IMR-90 (cell line): Measurements from ENCODE around the gene AMOTL1. TPM values are rescaled to one million over a fixed set of nuclear protein-coding genes. Genes with fewer than 3 reads are reported as not detected.
A peak's percentile ranks its signal among the peaks of the same experiment; 100 is the strongest.

Source experiments
- ATAC-seq: fragments of 200-7000 bp; cut with Tn5 transposase; 2 replicates; pipeline ENCODE4 v1.9.1; 2020; ENCODE audit warnings: low read depth, mild to moderate bottlenecking, moderate library complexity
- BruUV-seq: library from RNA; stranded (reverse); fragments of 400-500 nt; replicated peaks from 2 replicates; lab custom pipeline; 2021; lab: Mats Ljungman, UMichigan
- CTCF ChIA-PET: fragments of 300-600 bp; formaldehyde crosslinking; extraction: SDS; loops from one replicate; lab custom pipeline; 2021; ENCODE audit warnings: antibody characterized with exemption; lab: Yijun Ruan, JAX
- POLR2A ChIA-PET: fragments of 300-600 bp; sonication (Branson Sonifier 250); formaldehyde crosslinking; loops from one replicate; lab custom pipeline; 2022; ENCODE audit warnings: antibody characterized with exemption; ENCODE audit not compliant: unreplicated experiment; lab: Charles Lee
- DNase-seq: peaks from one replicate; pipeline ENCODE4 v3.0.0; 2013
- H2AFZ ChIP-seq: replicated peaks from 2 replicates; pipeline ENCODE3; 2013; ENCODE audit warnings: low read length, mild to moderate bottlenecking; ENCODE audit not compliant: poor library complexity
- H2AK5ac ChIP-seq: 2 replicates; pipeline ENCODE4 v1.6.1; 2013; ENCODE audit warnings: low read depth, low read length, inconsistent platforms
- H2AK9ac ChIP-seq: replicated peaks from 2 replicates; pipeline ENCODE3; 2013; ENCODE audit warnings: mild to moderate bottlenecking, low read depth, low read length, moderate library complexity; ENCODE audit not compliant: poor library complexity
- H2BK120ac ChIP-seq: 2 replicates; pipeline ENCODE4 v1.6.1; 2013; ENCODE audit warnings: low read depth, low read length, inconsistent platforms
- H2BK15ac ChIP-seq: 3 replicates; pipeline ENCODE4 v1.6.1; 2013; ENCODE audit warnings: low read depth, low read length, inconsistent platforms
- H2BK20ac ChIP-seq: 2 replicates; pipeline ENCODE4 v1.6.1; 2013; ENCODE audit warnings: low read depth, mild to moderate bottlenecking, inconsistent platforms, low read length, moderate library complexity
- H2BK5ac ChIP-seq: 2 replicates; pipeline ENCODE4 v1.6.1; 2013; ENCODE audit warnings: mild to moderate bottlenecking, low read depth, low read length, inconsistent platforms; ENCODE audit not compliant: poor library complexity, severe bottlenecking
- H3K14ac ChIP-seq: replicated peaks from 2 replicates; pipeline ENCODE4 v1.6.1; 2013; ENCODE audit warnings: low read depth, low read length, inconsistent platforms
- H3K18ac ChIP-seq: 2 replicates; pipeline ENCODE4 v1.6.1; 2013; ENCODE audit warnings: low read depth, low read length, control low read depth
- H3K23ac ChIP-seq: 2 replicates; pipeline ENCODE4 v1.6.1; 2013; ENCODE audit warnings: low read depth, low read length, inconsistent platforms
- H3K27ac ChIP-seq: 2 replicates; pipeline ENCODE4 v1.5.1; 2013; ENCODE audit warnings: mild to moderate bottlenecking, control low read depth, low read length; ENCODE audit not compliant: insufficient read depth
- H3K27me3 ChIP-seq: 2 replicates; pipeline ENCODE4 v1.6.1; 2013; ENCODE audit warnings: low read length; ENCODE audit not compliant: control insufficient read depth, insufficient read depth
- H3K36me3 ChIP-seq: 2 replicates; pipeline ENCODE4 v1.6.1; 2013; ENCODE audit warnings: low read length, mixed read lengths; ENCODE audit not compliant: control insufficient read depth, insufficient read depth
- H3K4ac ChIP-seq: 2 replicates; pipeline ENCODE4 v1.6.1; 2013; ENCODE audit warnings: low read depth, low read length, inconsistent platforms
- H3K4me1 ChIP-seq: 2 replicates; pipeline ENCODE4 v1.6.1; 2013; ENCODE audit warnings: low read length, mixed read lengths; ENCODE audit not compliant: control insufficient read depth, insufficient read depth
- H3K4me2 ChIP-seq: 2 replicates; pipeline ENCODE4 v1.6.1; 2013; ENCODE audit warnings: low read depth, mild to moderate bottlenecking, control low read depth, low read length, moderate library complexity
- H3K4me3 ChIP-seq: 2 replicates; pipeline ENCODE4 v1.5.1; 2013; ENCODE audit warnings: low read depth, mild to moderate bottlenecking, control low read depth, low read length, moderate library complexity; ENCODE audit not compliant: insufficient read depth
- H3K56ac ChIP-seq: 2 replicates; pipeline ENCODE4 v1.6.1; 2013; ENCODE audit warnings: low read length, inconsistent platforms; ENCODE audit not compliant: insufficient read depth; ENCODE audit errors: extremely low read depth
- H3K79me1 ChIP-seq, 2 experiments: 2 replicates each; pipeline ENCODE4 v1.6.1; 2013; ENCODE audit warnings: low read length in 2 of 2, inconsistent platforms in 1 of 2, low read depth in 1 of 2
- H3K9ac ChIP-seq: 2 replicates; pipeline ENCODE4 v1.6.1; 2013; ENCODE audit warnings: low read depth, low read length, control low read depth
- H3K9me1 ChIP-seq: 2 replicates; pipeline ENCODE4 v1.6.1; 2013; ENCODE audit warnings: low read length, inconsistent platforms; ENCODE audit not compliant: insufficient read depth
- H3K9me3 ChIP-seq: 2 replicates; pipeline ENCODE4 v1.6.1; 2013; ENCODE audit warnings: low read length; ENCODE audit not compliant: control insufficient read depth, insufficient read depth
- H4K20me1 ChIP-seq: 2 replicates; pipeline ENCODE4 v1.6.1; 2013; ENCODE audit warnings: low read length, inconsistent platforms; ENCODE audit not compliant: insufficient read depth
- H4K5ac ChIP-seq: 2 replicates; pipeline ENCODE4 v1.6.1; 2013; ENCODE audit warnings: mild to moderate bottlenecking, low read depth, low read length, control low read depth
- H4K8ac ChIP-seq, 2 experiments: 2 replicates each; pipeline ENCODE4 v1.6.1; 2013; ENCODE audit warnings: low read depth in 2 of 2, low read length in 2 of 2, control low read depth in 1 of 2, inconsistent platforms in 1 of 2
- H4K91ac ChIP-seq: 2 replicates; pipeline ENCODE4 v1.6.1; 2013; ENCODE audit warnings: low read depth, low read length, inconsistent platforms; ENCODE audit not compliant: insufficient read depth
- CEBPB ChIP-seq: IDR thresholded peaks from 2 replicates; pipeline ENCODE4 v1.6.1; 2012; ENCODE audit warnings: low read depth, low read length, improper control_type of control experiment
- MAFK ChIP-seq: IDR thresholded peaks from 2 replicates; pipeline ENCODE4 v1.6.1; 2012; ENCODE audit warnings: low read depth, low read length, improper control_type of control experiment
- WGBS, 2 experiments: methylation state at CpG; one replicate each; pipeline versions ENCODE4 v1.1.5 to v1.1.7; 2013; ENCODE audit warnings: missing lambda C conversion rate in 2 of 2; ENCODE audit not compliant: insufficient read length in 1 of 2; ENCODE audit errors: extremely low coverage in 2 of 2; 5-methylcytosine and 5-hydroxymethylcytosine counted together
- dilution Hi-C: fragments of 300-500 bp; cut with HindIII; formaldehyde crosslinking; loops from one replicate; pipeline ENCODE4 v1.14.3; 2018; ENCODE audit warnings: low sequenced_read_pairs; ENCODE audit not compliant: unreplicated experiment
- in situ Hi-C: fragments of 300-500 bp; cut with MboI; formaldehyde crosslinking; loops from 3 replicates; pipeline ENCODE4 v1.14.3; 2019; ENCODE audit warnings: low sequenced_read_pairs, inconsistent platforms, mixed read lengths
- intact Hi-C: fragments of 100-400 bp; cut with micrococcal nuclease; formaldehyde crosslinking; loops from 2 replicates; pipeline ENCODE4 v1.10.0; 2022
- polyA plus RNA-seq, 3 experiments: library from polyadenylated mRNA; depleted of rRNA; stranded (reverse); fragments of >200 nt; gene quantifications; 2 replicates each; pipeline ENCODE4 v1.2.3, GENCODE V29; 2012; ENCODE audit warnings: low replicate concordance in 1 of 3
- total RNA-seq: library from RNA; depleted of rRNA; stranded (reverse); fragments of >200 nt; gene quantifications from 2 replicates; pipeline ENCODE4 v1.2.3, GENCODE V29; 2012

AMOTL1 gene
- total and polyA plus RNA-seq, 2 of the 4 experiments (the other 2 are of a cell fraction) = 18.6 to 49.5 TPM

GRCh38 chr11:94823102-94823732, 55.1 kb downstream of the AMOTL1 start:
- Histone ChIP-seq H2AK9ac (no peak overlapping the region), H3K27ac (no peak overlapping the region), H2BK20ac (no peak overlapping the region), H4K5ac (no peak overlapping the region), H2BK15ac (no peak overlapping the region), H4K91ac (no peak overlapping the region), H3K4me2 (no peak overlapping the region), H3K4ac (no peak overlapping the region), H3K23ac (no peak overlapping the region), H2AK5ac (no peak overlapping the region), H4K20me1 (no peaks in the 10 kb centered on the region; the same call in 1 of the 2 replicates), H3K79me1 (peaks cover 67 to 80% of the 10 kb centered on the region in 2 experiments), H3K18ac (no peak overlapping the region), H3K9me1 (peaks cover 12% of the 10 kb centered on the region; the same call in 1 of the 2 replicates), H3K36me3 (peaks cover 63% of the 10 kb centered on the region), H3K56ac (no peak overlapping the region), H3K9me3 (no peaks in the 10 kb centered on the region), H3K9ac (no peak overlapping the region), H3K4me3 (no peak overlapping the region), H2BK120ac (no peak overlapping the region), H3K4me1 (0 out of 2 replicates have a peak, but pooled peaks cover 2% of the 10 kb centered on the region), H3K14ac (no peak overlapping the region), H4K8ac (no peak overlapping the region), H2BK5ac (no peak overlapping the region), H3K27me3 (no peaks in the 10 kb centered on the region), H2AFZ (no peak overlapping the region)
- BruUV-seq = no TSS peak
- POLR2A ChIA-PET = no interaction called here
- dilution Hi-C loops = no loop called here
- CTCF ChIA-PET = interaction anchor here (0.7 kb wide), 1 partner anchor 10 kb away, joined by 7 read pairs; no protein-coding TSS in a partner anchor
- intact Hi-C loops = no loop called here
- DNase-seq (no peak), ATAC-seq (no peak)
- TF ChIP-seq MAFK = peak; percentile 98
- no peak for TF ChIP-seq CEBPB
- WGBS, 2 experiments = no CpG with 5 or more reads among the region's 2 CpGs
- in situ Hi-C loops = no loop called here
